PC-9 (cell line): ENCODE results near the gene LBHD2. TPM values are rescaled to one million over a fixed set of nuclear protein-coding genes. Genes with fewer than 3 reads are reported as not detected.
A peak's percentile ranks its signal among the peaks of the same experiment; 100 is the strongest.

Source experiments
- BruUV-seq: library from RNA; stranded (reverse); fragments of 400-500 nt; replicated peaks from 2 replicates; lab custom pipeline; 2021; lab: Mats Ljungman, UMichigan
- CTCF ChIA-PET: fragments of 300-600 bp; sonication (Branson Sonifier 250); formaldehyde crosslinking; loops from one replicate; lab custom pipeline; 2022; ENCODE audit warnings: antibody characterized with exemption; lab: Charles Lee
- POLR2A ChIA-PET: fragments of 300-600 bp; sonication (Branson Sonifier 250); formaldehyde crosslinking; loops from one replicate; lab custom pipeline; 2022; ENCODE audit warnings: antibody characterized with exemption; ENCODE audit not compliant: unreplicated experiment; lab: Charles Lee
- DNase-seq, 2 experiments: peaks; one replicate each; pipeline versions ENCODE4 v3.0.0 to v3.0.0-alpha.2; 2015 to 2022; ENCODE audit warnings: mixed read lengths in 1 of 2
- H2AFZ ChIP-seq: fragments of 200-600 bp; sonication (generic); 2 replicates; pipeline ENCODE4 v1.8.1; 2017; ENCODE audit warnings: antibody characterized with exemption
- H3F3A ChIP-seq: fragments of 200-600 bp; sonication (generic); 2 replicates; pipeline ENCODE4 v1.8.1; 2017; ENCODE audit warnings: antibody characterized with exemption, mild to moderate bottlenecking, low read depth; ENCODE audit not compliant: insufficient read depth
- H3K27ac ChIP-seq: fragments of 200-600 bp; sonication (generic); 2 replicates; pipeline ENCODE4 v1.6.1; 2016; ENCODE audit warnings: mixed run types
- H3K27me3 ChIP-seq: fragments of 200-600 bp; sonication (generic); 2 replicates; pipeline ENCODE4 v1.6.1; 2016; ENCODE audit warnings: low read depth, mixed run types; ENCODE audit not compliant: insufficient read depth
- H3K36me3 ChIP-seq: fragments of 200-600 bp; sonication (generic); 2 replicates; pipeline ENCODE4 v1.6.1; 2016; ENCODE audit warnings: low read depth, mixed run types
- H3K4me1 ChIP-seq: fragments of 200-600 bp; sonication (generic); replicated peaks from 2 replicates; pipeline ENCODE4 v1.6.1; 2016; ENCODE audit warnings: mixed run types; ENCODE audit not compliant: insufficient read depth
- H3K4me2 ChIP-seq: fragments of 200-600 bp; sonication (generic); 2 replicates; pipeline ENCODE4 v1.6.1; 2017; ENCODE audit warnings: mixed run types
- H3K4me3 ChIP-seq: fragments of 200-600 bp; sonication (generic); 2 replicates; pipeline ENCODE4 v1.6.1; 2016; ENCODE audit warnings: mixed run types
- H3K79me2 ChIP-seq: fragments of 200-600 bp; sonication (generic); 2 replicates; pipeline ENCODE4 v1.6.1; 2017; ENCODE audit warnings: low read depth, mixed run types
- H3K9me2 ChIP-seq: fragments of 200-600 bp; sonication (generic); 2 replicates; pipeline ENCODE4 v1.8.1; 2017; ENCODE audit warnings: mild to moderate bottlenecking; ENCODE audit not compliant: insufficient read depth
- H3K9me3 ChIP-seq: fragments of 200-600 bp; sonication (generic); 2 replicates; pipeline ENCODE4 v1.8.1; 2016; ENCODE audit warnings: low read depth; ENCODE audit not compliant: insufficient read depth
- H4K20me1 ChIP-seq: fragments of 200-600 bp; sonication (generic); 2 replicates; pipeline ENCODE4 v1.8.1; 2017; ENCODE audit not compliant: insufficient read depth
- CTCF ChIP-seq: fragments of 200-600 bp; sonication (generic); conservative IDR thresholded peaks from 2 replicates; pipeline ENCODE4 v1.6.1; 2017; ENCODE audit warnings: mixed run types, antibody characterized with exemption, mild to moderate bottlenecking, moderate library complexity
- EZH2 ChIP-seq: fragments of 200-600 bp; sonication (generic); IDR thresholded peaks from 2 replicates; pipeline ENCODE4 v1.8.0; 2017; ENCODE audit warnings: antibody characterized with exemption, low read depth
- intact Hi-C: fragments of 100-400 bp; cut with micrococcal nuclease; formaldehyde crosslinking; loops from one replicate; pipeline ENCODE4 v1.10.0; 2022; ENCODE audit not compliant: unreplicated experiment
- total RNA-seq: library from RNA; stranded (reverse); gene quantifications from 2 replicates; pipeline ENCODE4 v1.2.3, GENCODE V29; 2021

The LBHD2 gene
- total RNA-seq, 1 experiment from 2014 or later, result 0.52 TPM

GRCh38 chr14:103111232-103111868 is 27.3 kb downstream of the LBHD2 start:
- ChIA-PET CTCF (no interaction called here), POLR2A (interaction anchor here (0.5 to 0.6 kb wide), 3 partner anchors 44 to 583 kb away, joined by 3 to 6 read pairs (median 5); no protein-coding TSS in a partner anchor)
- Histone ChIP-seq H4K20me1 (no peaks in the 10 kb centered on the region), H3K79me2 (no peaks in the 10 kb centered on the region), H3K27ac (peak overlapping the region; percentile 90), H3K4me3 (peak overlapping the region; percentile 49; the same call in 1 of the 2 replicates), H3K4me1 (peaks cover 72% of the 10 kb centered on the region), H3K4me2 (peak overlapping the region; percentile 88), H2AFZ (no peak overlapping the region), H3K9me2 (no peaks in the 10 kb centered on the region), H3K27me3 (no peaks in the 10 kb centered on the region), H3F3A (peaks cover 67% of the 10 kb centered on the region), H3K36me3 (no peaks in the 10 kb centered on the region), H3K9me3 (no peaks in the 10 kb centered on the region)
- DNase-seq, result peak; percentile 95 to 99
- BruUV-seq, result no TSS peak
- intact Hi-C loops, result loop anchor here (1.0 kb wide), 1 partner anchor 18 kb away; no protein-coding TSS in a partner anchor
- TF ChIP-seq CTCF (no peak), EZH2 (no peak)

GRCh38 chr14:103112400-103113243 is 28.6 kb downstream of the LBHD2 start:
- Histone ChIP-seq H2AFZ (no peak overlapping the region), H3K4me3 (no peak overlapping the region), H3K27me3 (no peaks in the 10 kb centered on the region), H3K36me3 (no peaks in the 10 kb centered on the region), H3K4me2 (peak overlapping the region; percentile 88), H3K9me2 (no peaks in the 10 kb centered on the region), H3K9me3 (no peaks in the 10 kb centered on the region), H3K4me1 (peaks cover 85% of the 10 kb centered on the region), H4K20me1 (no peaks in the 10 kb centered on the region), H3K79me2 (no peaks in the 10 kb centered on the region), H3K27ac (peak overlapping the region; percentile 90), H3F3A (peaks cover 68% of the 10 kb centered on the region)
- TF ChIP-seq CTCF (no peak), EZH2 (no peak)
- DNase-seq, result peak in 1 of 2 experiments; percentile 44
- no TSS peak for BruUV-seq
- CTCF ChIA-PET, result no interaction called here
- intact Hi-C loops, result loop anchor here (1.0 kb wide), 1 partner anchor 222 kb away; the partner anchor contains the start of gene EIF5
- POLR2A ChIA-PET, result no interaction called here

- peaks cover 82% of the 10 kb centered on the region for H3K4me1 ChIP-seq
- intact Hi-C loops, result no loop called here
- no peaks in the 10 kb centered on the region for H3K79me2 ChIP-seq
- no peak overlapping the region for H2AFZ ChIP-seq
- H3K9me2 ChIP-seq, result no peaks in the 10 kb centered on the region
- H3K27ac ChIP-seq, result no peak overlapping the region
- POLR2A ChIA-PET, result no interaction called here
- BruUV-seq, result no TSS peak
- CTCF ChIA-PET, result interaction anchor here (0.7 kb wide), 1 partner anchor 463 kb away, joined by 3 read pairs; no protein-coding TSS in a partner anchor
- H3K36me3 ChIP-seq, result no peaks in the 10 kb centered on the region
- no peak overlapping the region for H3K4me2 ChIP-seq
- H4K20me1 ChIP-seq, result no peaks in the 10 kb centered on the region
- H3F3A ChIP-seq, result peaks cover 66% of the 10 kb centered on the region
- H3K4me3 ChIP-seq, result no peak overlapping the region
- TF ChIP-seq CTCF, result no peak
- TF ChIP-seq EZH2, result no peak
- no peaks in the 10 kb centered on the region for H3K27me3 ChIP-seq
- no peak for DNase-seq
- no peaks in the 10 kb centered on the region for H3K9me3 ChIP-seq
Measured at GRCh38 chr14:103113303-103113702, 29.3 kb downstream of the LBHD2 start.
